ENCODE data around the gene SLC44A2.

SLC44A2 gene

DNA sequence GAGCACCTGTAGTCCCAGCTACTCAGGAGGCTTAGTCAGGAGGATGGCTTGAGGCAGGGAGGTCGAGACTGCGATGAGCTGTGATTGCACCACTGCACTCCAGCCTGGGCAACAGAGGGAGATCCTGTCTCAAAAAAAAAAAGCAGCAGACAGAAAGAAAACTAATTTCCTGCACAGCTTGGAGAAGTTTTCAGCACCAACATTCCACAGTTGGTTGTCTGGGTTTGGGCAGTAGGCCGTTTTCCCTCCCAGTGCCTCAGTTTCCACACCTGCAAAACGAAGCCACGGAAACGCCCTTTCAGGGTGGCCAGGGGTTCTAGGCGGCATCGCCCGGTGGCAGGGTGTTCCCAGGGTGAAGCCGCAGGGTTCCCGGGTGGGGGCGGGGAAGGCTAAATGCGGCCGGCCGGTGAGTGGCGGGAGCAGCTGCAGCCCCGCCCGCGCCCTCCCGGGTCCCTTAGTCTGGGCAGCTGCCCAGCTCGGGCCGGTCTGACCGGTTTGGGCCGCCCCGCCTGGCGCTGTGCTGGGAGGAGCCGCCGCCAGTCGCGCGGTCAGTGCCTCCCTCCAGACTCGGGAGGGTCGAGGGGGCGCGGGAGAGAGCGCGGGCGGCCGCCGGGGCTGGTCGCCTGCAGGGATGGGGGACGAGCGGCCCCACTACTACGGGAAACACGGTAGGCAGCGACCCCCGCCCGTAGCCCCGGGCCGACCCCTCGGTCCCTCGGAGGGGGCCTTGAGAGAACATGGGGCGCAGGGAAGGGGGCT, at the start of gene SLC44A2:
Gene SLC44A2 (plus strand): TSS at position 551 of the 759 bp plus-strand sequence. CDS start 81 bp downstream, at position 632.
- Mint-ChIP-seq H3K9me3 (no peaks in the 10 kb centered on the region), H3K4me3 (peak within 1 kb of the TSS; percentile 1), H3K36me3 (peaks cover 4% of the 10 kb centered on the region), H3K27me3 (no peaks in the 10 kb centered on the region), H3K27ac (peak within 1 kb of the TSS; percentile 76), H3K4me1 (peaks cover 42% of the 10 kb centered on the region)

DNA sequence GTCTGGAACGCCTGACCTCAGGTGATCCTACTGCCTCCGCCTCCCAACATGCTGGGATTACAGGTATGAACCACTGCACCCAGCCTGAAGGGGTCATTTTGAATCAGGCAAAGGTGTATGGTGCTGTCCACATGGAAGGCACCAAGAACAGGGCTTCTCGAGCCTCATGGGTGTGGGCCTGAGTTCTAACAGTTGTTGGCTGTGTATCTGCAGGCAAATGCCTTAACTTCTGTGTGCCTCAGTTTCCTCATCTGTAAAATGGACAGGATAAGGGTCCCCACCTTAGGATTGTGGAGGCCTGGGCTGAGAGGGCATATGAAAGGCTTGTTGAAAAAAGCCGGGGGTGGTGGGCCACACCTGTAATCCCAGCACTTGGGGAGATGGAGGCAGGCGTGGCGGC, 47.4 kb upstream of the SLC44A2 start:
- no peak overlapping the region for H3K4me3 Mint-ChIP-seq
- no peaks in the 10 kb centered on the region for H3K27me3 Mint-ChIP-seq
- H3K27ac Mint-ChIP-seq: no peak overlapping the region
- peaks cover 6% of the 10 kb centered on the region for H3K4me1 Mint-ChIP-seq
- H3K36me3 Mint-ChIP-seq: no peaks in the 10 kb centered on the region
- H3K9me3 Mint-ChIP-seq: no peaks in the 10 kb centered on the region

DNA sequence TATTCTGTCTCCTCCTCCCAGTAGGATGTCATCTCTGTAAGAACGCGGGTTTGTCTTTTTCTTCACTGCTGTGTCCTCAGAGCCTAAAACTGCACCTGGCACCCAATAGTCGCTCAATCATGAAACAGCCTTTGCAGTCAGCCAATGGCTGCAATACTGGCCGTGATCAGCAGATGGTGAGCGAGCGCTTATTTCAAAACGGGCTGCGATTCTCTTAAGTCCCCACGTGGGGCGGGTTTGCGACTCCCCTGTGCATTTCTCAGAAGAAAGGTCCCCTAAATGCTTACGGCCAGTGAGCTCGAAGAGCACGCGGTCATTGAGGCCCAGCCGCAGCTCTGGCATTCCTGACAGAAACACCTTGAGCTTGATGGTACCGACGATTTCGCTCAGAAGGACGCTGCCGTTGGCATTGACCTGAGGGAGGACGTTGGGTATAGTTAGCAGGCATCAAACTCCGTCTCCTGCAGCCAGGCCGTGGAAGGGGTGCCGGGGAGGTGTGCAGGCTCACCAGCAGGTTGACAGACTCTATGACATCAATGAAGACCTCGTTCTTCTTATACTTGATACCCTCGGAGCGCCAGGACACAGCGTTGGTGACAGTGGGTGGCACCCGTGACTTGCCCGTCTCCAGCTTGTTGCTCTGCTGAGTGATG, 44.2 kb upstream of the SLC44A2 start:
- Mint-ChIP-seq H3K9me3 (no peaks in the 10 kb centered on the region), H3K36me3 (no peaks in the 10 kb centered on the region), H3K27ac (no peak overlapping the region), H3K4me1 (peaks cover 6% of the 10 kb centered on the region), H3K27me3 (no peaks in the 10 kb centered on the region), H3K4me3 (peak overlapping the region; percentile 3)

DNA sequence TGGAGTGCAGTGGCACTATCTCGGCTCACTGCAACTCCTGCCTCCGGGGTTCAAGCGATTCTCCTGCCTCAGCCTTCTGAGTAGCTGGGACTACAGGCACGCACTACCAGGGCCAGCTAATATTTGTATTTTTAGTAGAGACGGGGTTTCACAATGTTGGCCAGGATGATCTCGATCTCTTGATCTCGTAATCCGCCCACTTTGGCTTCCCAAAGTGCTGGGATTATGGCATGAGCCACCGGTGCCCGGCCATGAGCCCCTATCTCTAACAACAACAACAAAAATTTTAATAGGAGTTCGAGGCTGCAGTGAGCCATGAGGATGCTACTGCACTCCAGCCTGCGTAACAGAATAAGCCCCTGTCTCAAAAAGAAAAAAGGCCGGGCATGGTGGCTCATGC, 43.3 kb upstream of the SLC44A2 start:
- Mint-ChIP-seq H3K36me3 (no peaks in the 10 kb centered on the region), H3K9me3 (no peaks in the 10 kb centered on the region), H3K4me3 (no peak overlapping the region), H3K27ac (no peak overlapping the region), H3K27me3 (no peaks in the 10 kb centered on the region), H3K4me1 (peaks cover 6% of the 10 kb centered on the region)

DNA sequence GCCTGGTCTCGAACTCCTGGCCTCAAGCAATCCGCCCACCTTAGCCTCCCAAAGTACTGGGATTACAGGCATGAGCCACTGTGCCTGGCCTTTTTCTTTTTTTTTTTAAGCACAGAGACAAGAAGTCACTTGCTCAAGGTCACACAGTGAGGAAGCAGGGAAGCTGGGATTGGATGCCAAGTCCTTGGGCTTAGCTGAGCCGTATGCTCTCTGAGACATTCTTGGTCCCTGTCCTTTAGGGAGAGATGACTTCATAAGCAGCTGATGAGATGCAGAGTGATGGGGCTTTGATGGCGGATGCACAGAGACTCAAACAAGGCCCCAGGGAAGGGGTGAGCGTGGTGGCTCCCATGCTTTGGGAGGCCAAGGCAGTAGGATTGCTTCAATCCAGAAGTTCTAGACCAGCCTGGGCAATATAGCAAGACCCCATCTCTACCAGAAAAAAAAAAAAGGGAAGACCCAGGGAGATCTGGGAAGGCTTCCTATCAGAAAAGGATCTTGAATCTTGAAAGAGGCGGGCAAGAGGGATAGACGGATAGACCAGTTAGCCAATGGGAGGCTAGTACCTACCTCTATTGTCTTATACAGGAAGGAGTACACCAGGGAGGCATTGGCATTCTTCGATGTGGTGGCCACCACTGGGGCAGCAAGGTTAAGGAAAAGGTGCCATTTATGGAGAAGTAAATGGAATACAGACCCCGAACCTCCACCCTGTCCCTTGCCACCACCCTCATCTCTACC, 42.1 kb upstream of the SLC44A2 start:
- Mint-ChIP-seq H3K4me3 (no peak overlapping the region), H3K27me3 (peaks cover 5% of the 10 kb centered on the region), H3K36me3 (peaks cover 2% of the 10 kb centered on the region)

DNA sequence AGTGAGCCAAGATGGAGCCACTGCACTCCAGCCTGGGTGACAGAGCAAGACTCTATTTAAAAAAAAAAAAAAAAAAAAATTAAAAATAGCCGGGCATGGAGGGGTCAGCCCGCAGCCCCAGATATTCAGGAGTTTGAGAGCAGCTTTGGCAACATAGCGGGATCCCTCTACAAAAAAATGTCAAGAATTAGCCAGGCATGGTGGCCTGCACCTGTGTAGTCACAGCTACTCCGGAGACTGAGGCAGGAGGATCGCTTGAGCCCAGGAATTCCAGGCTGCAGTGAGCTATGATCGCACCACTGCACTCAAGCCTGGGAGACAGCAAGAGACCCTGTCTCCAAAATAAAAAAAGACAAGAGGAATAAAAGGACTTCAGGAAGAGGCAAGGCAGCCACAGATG, 39.0 kb upstream of the SLC44A2 start:
- Mint-ChIP-seq H3K27ac (no peak overlapping the region), H3K4me3 (no peak overlapping the region), H3K4me1 (peaks cover 8% of the 10 kb centered on the region), H3K36me3 (peaks cover 2% of the 10 kb centered on the region), H3K9me3 (no peaks in the 10 kb centered on the region), H3K27me3 (peaks cover 5% of the 10 kb centered on the region)

More for the DNA sequence above, 42.1 kb upstream of the SLC44A2 start:
- Mint-ChIP-seq H3K4me1 (peaks cover 13% of the 10 kb centered on the region), H3K27ac (no peak overlapping the region), H3K9me3 (no peaks in the 10 kb centered on the region)

DNA sequence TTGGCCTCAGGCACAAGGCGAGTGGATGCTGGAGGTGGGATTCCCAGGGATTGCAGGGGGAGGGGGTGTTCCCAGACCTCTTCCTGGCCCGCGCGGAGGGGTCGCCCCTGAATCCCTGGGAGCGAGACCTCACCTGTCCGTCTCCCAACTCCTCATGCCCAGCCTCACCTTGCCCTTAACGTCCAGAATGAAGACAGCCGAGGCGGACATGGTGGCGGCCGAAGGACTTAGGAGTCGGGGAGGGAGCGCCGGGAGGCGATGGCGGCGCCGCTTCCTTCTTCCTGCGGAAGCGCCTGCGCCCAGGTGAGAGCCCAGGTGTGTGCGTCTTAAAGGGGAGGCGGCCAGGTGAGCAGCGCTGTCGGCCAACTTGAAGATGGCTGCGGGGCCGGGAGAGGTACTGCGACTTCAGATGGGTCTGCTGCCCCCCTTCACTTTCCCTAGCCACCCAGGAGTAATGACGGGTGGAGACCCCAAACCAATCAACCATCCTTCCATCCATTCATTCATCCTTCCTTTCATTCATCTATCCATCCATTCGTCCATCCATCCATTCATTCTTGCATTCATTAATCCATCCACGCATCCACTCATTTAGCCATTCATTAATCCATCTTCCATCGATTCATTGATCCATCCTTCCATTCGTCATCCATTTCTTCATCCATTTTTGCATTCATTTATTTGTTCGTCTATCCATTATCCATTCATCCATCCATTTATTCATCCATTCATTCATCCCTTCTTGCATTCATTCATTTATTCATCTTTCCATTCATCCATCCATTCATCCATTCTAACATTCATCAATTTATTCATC, 38.1 kb upstream of the SLC44A2 start, which contains the start of gene AP1M2:
Gene AP1M2 (minus strand): TSS at position 291 of the 817 bp plus-strand sequence. CDS start 81 bp downstream, at position 210.
- Mint-ChIP-seq H3K4me3 (no peak within 1 kb of the TSS), H3K4me1 (peaks cover 8% of the 10 kb centered on the region), H3K27me3 (peaks cover 5% of the 10 kb centered on the region), H3K27ac (no peak within 1 kb of the TSS), H3K9me3 (no peaks in the 10 kb centered on the region), H3K36me3 (peaks cover 2% of the 10 kb centered on the region)

DNA sequence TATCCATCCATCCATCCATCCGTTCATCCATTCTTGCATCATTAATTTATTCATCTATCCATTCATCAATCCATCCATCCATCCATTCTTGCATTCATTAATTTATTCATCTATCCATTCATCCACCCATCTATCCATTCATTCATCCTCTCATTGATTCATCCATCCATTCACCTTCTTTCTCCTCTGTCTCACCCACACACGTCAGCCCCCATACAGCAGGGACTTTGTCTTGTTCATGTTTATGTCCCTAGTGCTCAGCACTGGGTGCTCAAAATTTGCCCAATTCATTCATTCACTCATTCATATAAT, 37.6 kb upstream of the SLC44A2 start:
- H3K4me1 Mint-ChIP-seq: peaks cover 8% of the 10 kb centered on the region
- no peak overlapping the region for H3K27ac Mint-ChIP-seq
- H3K4me3 Mint-ChIP-seq: no peak overlapping the region
- peaks cover 2% of the 10 kb centered on the region for H3K36me3 Mint-ChIP-seq
- no peaks in the 10 kb centered on the region for H3K9me3 Mint-ChIP-seq
- H3K27me3 Mint-ChIP-seq: peaks cover 5% of the 10 kb centered on the region

DNA sequence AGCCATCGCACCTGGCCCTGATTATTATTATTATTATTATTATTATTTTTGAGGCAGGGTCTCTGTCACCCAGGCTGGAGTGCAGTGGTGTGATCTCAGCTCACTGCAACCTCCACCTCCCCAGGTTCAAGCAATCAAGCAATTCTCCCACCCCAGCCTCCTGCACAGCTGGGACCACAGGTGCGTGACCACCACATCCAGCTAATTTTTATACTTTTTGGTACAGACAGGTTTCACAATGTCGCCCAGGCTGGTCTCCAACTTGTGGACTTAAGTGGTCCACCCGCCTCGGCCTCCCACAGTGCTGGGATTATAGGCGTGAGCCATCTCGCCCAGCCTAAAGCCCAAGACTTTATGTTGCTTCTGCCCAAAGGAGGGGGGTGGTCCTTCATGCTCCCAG, 32.2 kb upstream of the SLC44A2 start:
- Mint-ChIP-seq H3K9me3 (no peaks in the 10 kb centered on the region), H3K27ac (no peak overlapping the region), H3K36me3 (no peaks in the 10 kb centered on the region), H3K4me3 (no peak overlapping the region), H3K4me1 (peaks cover 10% of the 10 kb centered on the region), H3K27me3 (no peaks in the 10 kb centered on the region)

DNA sequence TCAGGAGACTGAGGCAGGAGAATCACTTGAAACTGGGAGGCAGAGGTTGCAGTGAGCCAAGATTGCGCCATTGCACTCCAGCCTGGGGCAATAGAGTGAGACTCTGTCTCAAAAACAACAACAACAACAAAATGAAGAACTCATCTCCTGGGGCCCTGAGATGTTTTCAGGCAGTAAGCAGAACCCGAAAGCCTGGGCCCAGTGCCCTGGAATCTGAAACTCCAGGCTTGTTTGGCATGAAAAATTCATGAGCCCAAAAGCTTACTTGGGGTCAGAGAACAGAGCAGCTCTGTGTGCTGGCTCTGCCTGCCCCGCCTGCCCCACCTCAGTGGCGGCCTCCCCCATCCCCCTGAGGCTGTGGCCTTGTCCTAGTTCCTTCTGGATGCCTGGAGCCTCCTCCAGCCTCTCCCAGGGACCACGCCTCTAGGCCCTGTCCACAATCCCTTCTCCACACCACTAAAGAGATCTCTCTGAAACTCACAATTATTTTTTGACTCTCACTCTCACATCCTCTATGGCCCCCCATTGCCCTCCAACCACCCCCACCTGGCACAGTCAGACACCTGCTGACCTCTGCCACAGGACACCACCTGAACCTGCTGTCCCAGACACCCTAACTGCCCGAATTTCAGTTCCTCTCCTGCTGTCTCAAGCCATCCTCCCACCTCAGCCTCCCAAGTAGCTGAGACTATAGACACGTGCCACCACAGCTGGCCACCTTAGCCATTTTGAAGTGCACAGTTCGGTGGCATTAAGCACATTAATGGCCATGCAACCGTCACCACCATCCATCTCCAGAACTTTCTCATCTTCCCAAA, 31.3 kb upstream of the SLC44A2 start:
- Mint-ChIP-seq H3K9me3 (no peaks in the 10 kb centered on the region), H3K4me1 (peaks cover 10% of the 10 kb centered on the region), H3K36me3 (no peaks in the 10 kb centered on the region), H3K27me3 (no peaks in the 10 kb centered on the region), H3K4me3 (no peak overlapping the region), H3K27ac (no peak overlapping the region)

DNA sequence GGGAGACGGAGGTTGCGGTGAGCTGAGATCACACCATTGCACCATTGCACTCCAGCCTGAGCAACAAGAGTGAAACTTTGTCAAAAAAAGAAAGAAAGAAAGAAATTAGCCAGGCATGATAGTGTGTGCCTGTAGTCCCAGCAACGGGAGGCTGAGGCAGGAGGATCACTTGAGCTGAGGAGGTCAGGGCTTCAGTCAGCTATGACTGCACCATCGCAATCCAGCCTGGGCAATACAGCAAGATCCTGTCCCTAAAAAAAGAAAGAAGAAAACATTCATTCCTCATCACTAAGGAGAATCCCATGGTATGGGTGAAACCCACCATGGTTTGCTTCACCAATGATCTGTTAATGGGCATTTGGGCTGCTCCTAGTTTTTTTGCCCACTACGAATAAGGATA, 25.2 kb upstream of the SLC44A2 start:
- Mint-ChIP-seq H3K36me3 (no peaks in the 10 kb centered on the region), H3K4me1 (peaks cover 28% of the 10 kb centered on the region), H3K27me3 (no peaks in the 10 kb centered on the region), H3K9me3 (no peaks in the 10 kb centered on the region), H3K27ac (no peak overlapping the region), H3K4me3 (no peak overlapping the region)

DNA sequence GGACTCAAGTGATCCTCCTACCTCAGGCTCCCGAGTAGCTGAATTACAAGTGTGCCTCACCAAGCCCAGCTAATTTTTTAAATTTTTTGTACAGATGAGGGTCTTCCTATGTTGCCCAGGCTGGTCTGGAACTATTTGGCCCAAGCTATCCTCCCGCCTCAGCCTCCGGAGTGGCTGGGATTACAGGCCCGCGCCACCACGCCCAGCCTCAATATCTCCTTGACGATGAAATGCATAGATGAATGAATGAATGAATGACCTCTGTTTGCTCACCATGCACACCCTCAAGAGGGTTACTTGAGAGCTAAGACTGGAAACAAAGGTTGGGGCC, 23.4 kb upstream of the SLC44A2 start:
- H3K27me3 Mint-ChIP-seq: no peaks in the 10 kb centered on the region
- peaks cover 25% of the 10 kb centered on the region for H3K4me1 Mint-ChIP-seq
- H3K36me3 Mint-ChIP-seq: no peaks in the 10 kb centered on the region
- H3K4me3 Mint-ChIP-seq: peak overlapping the region; percentile 80
- peak overlapping the region; percentile 84 for H3K27ac Mint-ChIP-seq
- H3K9me3 Mint-ChIP-seq: no peaks in the 10 kb centered on the region

DNA sequence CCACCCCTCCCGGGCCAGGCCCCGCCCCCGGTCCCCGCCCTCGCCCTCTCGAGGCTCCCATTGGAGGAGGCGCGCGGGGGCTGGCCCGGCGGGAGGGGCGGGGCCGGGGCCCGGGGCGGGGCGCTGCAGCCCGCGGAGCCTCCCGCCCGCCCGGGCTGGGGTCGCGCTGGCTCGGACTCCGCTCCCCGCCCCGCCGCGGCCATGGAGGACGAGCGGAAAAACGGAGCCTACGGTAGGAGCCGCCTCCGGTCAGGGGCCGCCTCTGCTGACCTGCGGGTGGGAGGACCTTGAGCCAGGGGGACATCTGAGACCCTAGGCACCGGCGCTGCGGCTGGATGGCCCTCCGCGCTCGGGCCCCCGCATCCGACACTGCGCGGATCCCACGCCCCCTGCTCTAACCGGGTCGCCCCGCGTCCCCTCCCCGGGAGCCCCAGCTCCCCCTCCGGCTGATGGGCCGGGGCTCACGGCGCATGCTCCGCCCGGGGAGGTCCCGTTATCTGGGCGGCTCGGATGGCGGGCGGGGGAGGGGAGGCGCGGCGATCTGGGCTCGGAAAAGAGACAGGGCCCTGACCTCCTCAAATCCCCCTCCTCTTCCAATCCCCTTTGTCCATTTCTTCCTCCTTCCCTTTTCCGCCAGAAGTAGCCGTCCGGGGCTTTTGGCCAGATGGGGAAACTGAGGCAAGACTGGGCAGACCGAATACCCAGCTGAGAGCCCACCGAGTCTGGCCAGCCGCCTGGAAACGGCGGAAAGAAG, 22.8 kb upstream of the SLC44A2 start:
- H3K27ac Mint-ChIP-seq: peak overlapping the region; percentile 100
- peak overlapping the region; percentile 96 for H3K4me3 Mint-ChIP-seq
- no peaks in the 10 kb centered on the region for H3K9me3 Mint-ChIP-seq
- no peaks in the 10 kb centered on the region for H3K27me3 Mint-ChIP-seq
- peaks cover 27% of the 10 kb centered on the region for H3K4me1 Mint-ChIP-seq
- H3K36me3 Mint-ChIP-seq: no peaks in the 10 kb centered on the region
